GM18907 (cell line): ENCODE data around the gene VWA3B.

ENCODE experiments used
- ATAC-seq: cut with Tn5 transposase; IDR thresholded peaks from one replicate; pipeline ENCODE4 v1.9.1; 2021; ENCODE audit warnings: mild to moderate bottlenecking, moderate library complexity; ENCODE audit not compliant: unreplicated experiment

VWA3B gene

DNA sequence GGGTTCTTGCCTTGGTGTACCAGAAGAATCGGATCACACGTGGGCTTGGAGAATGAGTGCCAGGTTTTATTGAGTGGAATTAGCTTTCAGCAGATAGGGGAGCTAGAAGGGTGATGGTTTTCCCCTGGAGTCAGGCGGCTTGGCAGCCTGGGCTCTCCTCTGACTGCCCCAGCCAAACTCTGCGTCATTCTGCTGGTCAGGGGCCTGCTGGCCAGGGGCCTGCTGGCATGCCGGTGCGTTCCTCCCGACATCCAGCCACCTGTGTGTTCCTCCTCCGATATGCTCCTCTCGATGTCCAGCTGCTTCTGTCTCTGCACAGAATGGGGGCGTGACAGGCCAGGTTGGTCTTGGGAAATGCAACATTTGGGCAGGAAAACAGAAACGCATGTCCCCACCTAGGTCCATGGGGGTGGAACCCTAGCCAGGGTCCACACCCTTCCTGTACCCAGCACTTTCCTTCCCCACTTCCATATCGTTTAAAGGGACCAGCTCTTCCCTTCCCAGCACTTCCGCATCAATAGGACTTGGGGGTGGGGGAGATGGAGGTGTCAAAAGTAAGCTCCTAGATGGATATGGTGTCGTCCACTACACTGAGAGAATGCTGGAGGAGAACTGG is 85.3 kb downstream of the VWA3B start:
- no peak for ATAC-seq

- no peak for ATAC-seq
These were observed 86.0 kb downstream of the VWA3B start for GRCh38 chr2:98172951-98173350.

- no peak for ATAC-seq
These were observed 88.8 kb downstream of the VWA3B start for GRCh38 chr2:98175811-98176210.

DNA sequence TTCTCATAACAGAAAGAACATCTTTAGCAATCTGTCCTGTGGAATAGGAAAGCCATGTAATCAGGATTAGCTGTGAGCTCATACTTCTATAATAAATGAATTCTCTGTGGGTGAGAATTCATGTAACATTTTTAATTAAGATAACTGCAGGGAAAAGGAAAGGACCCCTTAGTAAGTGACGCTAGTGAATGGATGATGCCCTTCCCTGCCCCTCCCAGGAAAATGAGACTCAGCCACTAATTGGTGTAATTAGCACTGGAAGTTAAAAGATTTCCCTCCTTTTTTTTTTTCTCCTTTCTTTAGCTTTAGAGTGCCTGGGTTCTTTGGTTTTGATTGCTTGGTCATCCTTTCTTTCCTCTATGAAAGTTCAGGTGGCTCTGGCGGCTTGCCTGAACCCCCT is 90.3 kb downstream of the VWA3B start:
- ATAC-seq, result no peak

- no peak for ATAC-seq
These were observed 91.0 kb downstream of the VWA3B start for GRCh38 chr2:98177986-98178385.

DNA sequence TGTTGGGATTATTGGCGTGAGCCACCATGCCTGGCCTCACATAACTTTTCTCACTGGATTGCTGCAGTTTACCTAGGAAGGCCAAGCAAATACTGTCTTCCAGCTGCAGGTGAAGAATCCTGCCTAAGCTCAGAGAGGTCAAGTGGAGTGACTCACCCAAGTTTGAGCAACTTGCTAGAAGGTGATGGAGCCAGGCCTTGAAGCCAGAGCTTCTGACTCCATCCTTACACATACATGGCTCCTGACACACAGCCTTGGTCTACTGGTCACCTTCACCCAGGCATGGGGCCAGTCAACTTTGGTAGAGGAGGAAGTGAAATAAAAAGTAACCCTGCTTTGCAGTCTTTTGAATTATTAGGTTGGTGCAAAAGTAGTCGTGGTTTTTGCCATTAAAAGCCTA is 93.5 kb downstream of the VWA3B start:
- no peak for ATAC-seq

DNA sequence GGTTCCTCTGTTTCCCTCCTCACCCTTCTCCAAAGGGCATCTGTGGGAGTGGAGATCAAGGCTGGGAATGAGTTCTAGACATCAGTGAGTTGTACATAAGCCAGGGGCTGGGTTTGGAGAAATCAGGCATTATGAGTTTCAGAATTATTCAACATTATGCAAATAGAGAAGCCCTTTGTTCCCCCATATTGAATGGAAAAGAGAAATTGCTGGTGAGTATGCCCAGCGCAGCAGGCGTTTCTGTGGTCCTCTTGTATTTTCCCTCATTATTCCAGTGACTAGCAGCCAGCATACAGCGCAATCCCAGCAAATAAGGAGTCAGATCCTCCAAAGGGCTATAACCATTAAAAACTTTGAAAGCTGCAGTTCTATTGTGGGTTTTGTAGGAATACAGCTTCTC is 94.4 kb downstream of the VWA3B start:
- no peak for ATAC-seq

DNA sequence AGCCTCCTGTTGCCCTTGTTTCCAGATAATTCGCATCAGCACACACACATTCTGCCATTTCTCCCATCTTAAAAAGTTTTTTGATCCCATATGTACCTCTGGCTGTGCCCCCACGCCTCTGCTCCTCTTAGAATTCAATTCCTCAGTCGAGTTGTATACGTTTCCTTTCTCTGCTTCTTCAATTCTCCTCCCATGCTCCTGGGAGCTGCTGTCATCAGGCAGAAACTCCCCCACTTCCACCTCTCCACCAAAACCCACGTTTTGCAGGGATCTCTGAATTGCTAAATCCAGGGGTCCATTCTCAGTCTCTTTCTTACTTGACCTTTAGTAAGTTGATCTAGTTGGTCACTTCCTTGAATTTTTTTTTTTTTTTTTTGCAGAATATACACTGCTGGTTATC is 98.8 kb downstream of the VWA3B start:
- ATAC-seq, result no peak

- ATAC-seq, result no peak
These were observed 100.2 kb downstream of the VWA3B start for GRCh38 chr2:98187194-98187593.

- no peak for ATAC-seq
These were observed 101.5 kb downstream of the VWA3B start for GRCh38 chr2:98188351-98189046.

DNA sequence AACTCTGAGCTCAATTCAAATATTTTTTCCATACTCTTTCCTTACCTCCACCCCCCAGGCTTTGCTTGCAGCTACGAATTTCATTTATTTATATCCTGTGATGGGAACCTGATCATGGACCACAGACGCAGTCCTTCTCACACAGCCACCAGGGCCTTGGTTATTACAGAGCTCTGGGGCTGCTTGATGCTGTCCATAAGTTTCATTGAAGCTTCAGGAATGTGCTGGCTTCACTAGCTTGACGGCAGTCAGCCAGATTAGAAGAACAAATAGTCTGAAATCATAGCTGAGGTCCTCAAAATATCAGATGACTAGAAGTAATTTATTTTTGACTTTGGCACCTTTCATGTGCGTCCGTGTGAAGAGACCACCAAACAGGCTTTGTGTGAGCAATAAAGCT is 104.9 kb downstream of the VWA3B start:
- ATAC-seq, result no peak

DNA sequence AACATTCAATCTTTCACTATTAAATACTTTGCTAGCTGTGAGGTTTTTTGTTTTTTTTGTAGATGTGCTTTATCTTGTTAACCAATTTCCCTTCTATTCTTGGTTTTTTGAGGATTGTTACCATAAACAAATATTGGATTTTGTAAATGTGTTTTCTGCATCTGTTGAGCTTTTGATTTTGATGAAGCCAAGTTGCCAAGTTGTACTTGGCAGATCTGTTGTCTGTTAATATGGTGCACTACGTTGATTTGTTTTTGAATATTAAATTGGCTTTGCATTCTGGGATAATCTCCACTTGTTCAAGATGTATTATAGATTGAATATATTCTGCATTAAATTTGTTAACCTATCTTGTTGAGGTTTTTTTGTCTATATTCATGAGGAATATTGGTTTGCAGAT is 114.6 kb downstream of the VWA3B start:
- ATAC-seq, result no peak

GRCh38 chr2:98205889-98206288 is 118.9 kb downstream of the VWA3B start:
- no peak for ATAC-seq

GRCh38 chr2:98212092-98213000 is 125.4 kb downstream of the VWA3B start:
- ATAC-seq, result no peak

DNA sequence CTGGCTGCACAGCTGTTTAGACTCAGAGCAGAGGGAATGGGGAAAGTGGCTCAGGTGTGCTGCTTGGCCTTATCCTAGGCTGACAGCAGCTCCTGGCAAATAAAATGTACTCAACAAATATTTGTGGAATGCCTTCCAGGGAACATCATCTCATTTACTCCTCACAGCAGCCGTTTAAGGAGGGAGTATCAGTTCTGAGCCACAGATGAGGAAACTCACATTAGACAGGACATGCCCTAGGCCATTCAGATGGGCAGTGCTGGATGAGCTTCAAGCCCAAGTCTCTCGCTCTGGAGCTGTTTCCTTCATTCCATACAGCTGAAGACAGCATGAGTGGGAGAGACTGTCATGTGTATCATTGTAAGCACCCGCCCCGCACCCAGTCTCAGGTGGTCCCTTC is 129.6 kb downstream of the VWA3B start:
- ATAC-seq, result no peak

- ATAC-seq, result no peak
These were observed 132.2 kb downstream of the VWA3B start for GRCh38 chr2:98219152-98219551.

DNA sequence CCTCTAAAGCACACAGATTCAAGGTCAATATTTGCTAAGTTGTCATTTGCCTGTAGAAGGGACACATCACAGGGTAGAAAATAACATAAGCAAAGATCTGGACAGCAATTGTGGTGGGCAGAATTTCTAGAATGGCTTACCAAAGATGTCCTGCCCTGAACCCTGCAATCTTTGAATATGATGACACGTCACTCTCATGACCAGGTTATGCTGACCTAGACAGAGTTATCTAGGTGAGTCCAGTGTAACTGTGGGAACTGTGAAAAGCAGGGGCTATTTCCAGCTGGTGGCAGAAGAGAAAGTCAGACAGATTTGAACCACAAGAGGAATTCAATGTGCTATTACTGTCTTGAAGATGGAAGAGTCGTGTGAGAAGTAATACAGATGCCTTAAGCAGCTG is 147.0 kb downstream of the VWA3B start:
- no peak for ATAC-seq

GRCh38 chr2:98234776-98235175 is 147.8 kb downstream of the VWA3B start:
- no peak for ATAC-seq

- ATAC-seq, result no peak
These were observed 150.0 kb downstream of the VWA3B start for GRCh38 chr2:98236935-98237334.

- ATAC-seq, result no peak
These were observed 153.9 kb downstream of the VWA3B start for GRCh38 chr2:98240786-98241398.

- ATAC-seq, result no peak
These were observed 154.6 kb downstream of the VWA3B start for GRCh38 chr2:98241592-98241991.
